Body of pancreas (tissue), 4 donors: ENCODE results near the gene PRR18. TPM values are rescaled to one million over a fixed set of nuclear protein-coding genes. Genes with fewer than 3 reads are reported as not detected.

Source experiments
- ATAC-seq: fragments of 150-250 bp; one replicate; pipeline ENCODE4 v1.9.1; 2016
- DNase-seq, 4 donors: peaks; one replicate each; pipeline ENCODE4 v3.0.0-alpha.2; 2019
- H3K27ac ChIP-seq, 4 donors: fragments of 200-600 bp; sonication (generic); 1 replicate in 3 of 4; 2 replicates in 1 of 4; pipeline versions ENCODE4 v1.5.1 to v1.6.1; 2016 to 2019; ENCODE audit warnings: mild to moderate bottlenecking in 1 of 4, mixed read lengths in 1 of 4, moderate library complexity in 1 of 4
- H3K27me3 ChIP-seq, 2 donors: fragments of 200-600 bp; sonication (generic); one replicate each; pipeline ENCODE4 v1.6.0; 2016; ENCODE audit warnings: mild to moderate bottlenecking in 1 of 2
- H3K36me3 ChIP-seq, 2 donors: fragments of 200-600 bp; sonication (generic); replicated peaks in 1 of 2; 2 replicates each; pipeline ENCODE4 v1.5.1; 2016; ENCODE audit warnings: low read depth in 2 of 2; ENCODE audit not compliant: insufficient read depth in 1 of 2
- H3K4me1 ChIP-seq: fragments of 200-600 bp; sonication (generic); one replicate; pipeline ENCODE4 v1.6.0; 2016
- H3K4me3 ChIP-seq, 2 donors: fragments of 200-600 bp; sonication (generic); 1 replicate in 1 of 2; 2 replicates in 1 of 2; pipeline ENCODE4 v1.5.1; 2016 to 2019
- H3K9me3 ChIP-seq, 3 donors: fragments of 200-600 bp; sonication (generic); 1 replicate in 2 of 3; 2 replicates in 1 of 3; pipeline ENCODE4 v1.5.1; 2016
- CTCF ChIP-seq, 7 experiments: fragments of 450-650 bp in 4 of 7; fragments of 200-600 bp in 3 of 7; sonication (generic) in 3 of 7; IDR thresholded peaks; one replicate each; pipeline ENCODE4 v1.5.1; 2016 to 2019; ENCODE audit warnings: antibody characterized with exemption in 7 of 7
- POLR2A ChIP-seq, 3 donors: fragments of 450-650 bp; IDR thresholded peaks; one replicate each; pipeline ENCODE4 v1.6.1; 2016; ENCODE audit warnings: antibody characterized with exemption in 3 of 3, mild to moderate bottlenecking in 2 of 3
- WGBS, 2 donors: methylation state at CpG; one replicate each; pipeline ENCODE4 v1.1.5; 2017; 5-methylcytosine and 5-hydroxymethylcytosine counted together
- intact Hi-C: fragments of 100-400 bp; cut with DNase I; formaldehyde crosslinking; loops from one replicate; pipeline ENCODE4 v1.15.1; 2023
- total RNA-seq, 2 donors: library from RNA; depleted of rRNA; stranded (reverse); fragments of >200 nt; gene quantifications; one replicate each; pipeline ENCODE4 v1.1.0, GENCODE V29; 2016

PRR18 gene
- total RNA-seq, 2 donors from 2014 or later, result not detected

DNA sequence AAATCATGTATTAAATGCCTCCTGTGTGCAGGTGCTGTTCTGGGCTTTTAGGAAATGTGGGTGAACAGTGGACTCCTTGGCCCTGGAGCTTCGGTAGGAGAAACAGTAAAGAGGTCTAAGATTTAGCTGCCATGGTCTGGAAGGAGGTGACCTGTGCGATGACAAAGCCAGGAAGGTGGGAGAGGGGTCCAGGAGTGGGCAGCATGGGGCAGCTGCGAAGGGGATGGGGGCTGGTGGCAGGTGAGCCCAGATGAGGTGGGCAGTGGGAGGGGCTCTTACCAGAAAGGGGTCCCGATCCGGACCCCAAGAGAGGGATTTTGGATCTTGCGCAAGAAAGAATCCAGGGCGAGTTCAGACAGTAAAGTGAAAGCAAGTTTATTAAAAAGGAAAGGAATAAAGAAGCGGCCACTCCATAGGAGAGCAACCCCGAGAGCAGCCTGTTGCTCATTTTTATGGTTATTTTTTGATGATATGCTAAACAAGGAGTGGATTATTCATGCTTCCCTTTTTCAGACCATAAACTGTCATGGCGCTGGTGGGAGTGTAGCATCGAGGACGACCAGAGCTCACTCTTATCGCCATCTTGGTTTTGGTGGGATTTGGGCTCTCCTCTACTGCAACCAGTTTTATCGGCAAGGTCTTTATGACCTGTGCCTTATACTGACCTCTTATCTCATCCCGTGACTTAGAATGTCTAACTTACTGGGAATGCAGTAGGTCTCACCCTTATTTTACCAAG, 38.7 kb downstream of the PRR18 start:
- no peaks in the 10 kb centered on the region for H3K27me3 ChIP-seq
- no peaks in the 10 kb centered on the region for H3K4me1 ChIP-seq
- no peak overlapping the region for H3K27ac ChIP-seq
- ATAC-seq (no peak), DNase-seq (no peak)
- H3K4me3 ChIP-seq, result no peak overlapping the region
- WGBS, 2 donors, result 71 to 78% methylated on average over 15 of the region's 15 CpGs
- no peaks in the 10 kb centered on the region for H3K9me3 ChIP-seq
- intact Hi-C loops, result no loop called here
- no peak for TF ChIP-seq CTCF (IDR thresholded peaks at IDR 0.05)
- no peak for TF ChIP-seq POLR2A (IDR thresholded peaks at IDR 0.05)
- no peaks in the 10 kb centered on the region for H3K36me3 ChIP-seq

- no peaks in the 10 kb centered on the region for H3K36me3 ChIP-seq
- no peak overlapping the region for H3K4me3 ChIP-seq
- ATAC-seq, result no peak
- no peaks in the 10 kb centered on the region for H3K27me3 ChIP-seq
- TF ChIP-seq POLR2A (IDR thresholded peaks at IDR 0.05) (no peak), CTCF (IDR thresholded peaks at IDR 0.05) (no peak)
- no peaks in the 10 kb centered on the region for H3K9me3 ChIP-seq
- no peak for DNase-seq
- intact Hi-C loops, result no loop called here
- H3K27ac ChIP-seq, result no peak overlapping the region
- 18 to 19% methylated on average over 9 of the region's 9 CpGs for WGBS, 2 donors
- no peaks in the 10 kb centered on the region for H3K4me1 ChIP-seq
These were observed 39.8 kb downstream of the PRR18 start for GRCh38 chr6:166268431-166268830.

- Histone ChIP-seq H3K27ac (no peak overlapping the region), H3K36me3 (no peaks in the 10 kb centered on the region), H3K27me3 (no peaks in the 10 kb centered on the region), H3K9me3 (no peaks in the 10 kb centered on the region), H3K4me3 (no peak overlapping the region), H3K4me1 (no peaks in the 10 kb centered on the region)
- 85 to 91% methylated on average over 5 of the region's 5 CpGs for WGBS, 2 donors
- no peak for DNase-seq
- no peak for ATAC-seq
- TF ChIP-seq POLR2A (IDR thresholded peaks at IDR 0.05) (no peak), CTCF (IDR thresholded peaks at IDR 0.05) (no peak)
- intact Hi-C loops, result no loop called here
These were observed 40.7 kb downstream of the PRR18 start for GRCh38 chr6:166267526-166267925.

DNA sequence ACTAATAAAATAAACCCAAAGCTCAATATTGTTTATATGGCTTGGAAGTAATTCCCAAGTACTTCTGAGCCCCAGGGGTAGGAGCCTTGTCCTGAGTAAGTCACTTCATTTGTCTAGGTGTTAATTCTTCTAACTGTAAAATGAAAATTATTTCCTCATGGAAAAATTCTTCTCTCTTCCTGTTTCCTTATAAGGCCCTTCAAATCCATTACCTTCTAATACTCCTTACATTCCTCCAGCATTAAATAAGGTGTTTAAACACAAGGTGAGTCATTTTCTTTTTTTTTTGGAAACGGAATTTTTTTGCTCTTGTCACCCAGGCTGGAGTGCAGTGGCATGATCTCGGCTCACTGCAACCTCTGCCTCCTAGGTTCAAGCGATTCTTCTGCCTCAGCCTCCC, 41.9 kb downstream of the PRR18 start:
- Histone ChIP-seq H3K36me3 (no peaks in the 10 kb centered on the region), H3K27ac (no peak overlapping the region), H3K27me3 (no peaks in the 10 kb centered on the region), H3K4me3 (no peak overlapping the region), H3K4me1 (no peaks in the 10 kb centered on the region), H3K9me3 (no peaks in the 10 kb centered on the region)
- TF ChIP-seq CTCF (IDR thresholded peaks at IDR 0.05) (no peak), POLR2A (IDR thresholded peaks at IDR 0.05) (no peak)
- intact Hi-C loops, result no loop called here
- WGBS, 2 donors, result 76 to 82% methylated on average over 3 of the region's 3 CpGs
- ATAC-seq, result peak; percentile 47
- no peak for DNase-seq
